DMS153 treated with DMSO at 0.1 percent for 48 hours (cell line): ENCODE results near the gene AKAP17A.

Experiments used
- DNase-seq: peaks from one replicate; lab custom pipeline; 2025; ENCODE audit not compliant: unreplicated experiment; lab: John Stamatoyannopoulos, UW

The AKAP17A gene

DNA sequence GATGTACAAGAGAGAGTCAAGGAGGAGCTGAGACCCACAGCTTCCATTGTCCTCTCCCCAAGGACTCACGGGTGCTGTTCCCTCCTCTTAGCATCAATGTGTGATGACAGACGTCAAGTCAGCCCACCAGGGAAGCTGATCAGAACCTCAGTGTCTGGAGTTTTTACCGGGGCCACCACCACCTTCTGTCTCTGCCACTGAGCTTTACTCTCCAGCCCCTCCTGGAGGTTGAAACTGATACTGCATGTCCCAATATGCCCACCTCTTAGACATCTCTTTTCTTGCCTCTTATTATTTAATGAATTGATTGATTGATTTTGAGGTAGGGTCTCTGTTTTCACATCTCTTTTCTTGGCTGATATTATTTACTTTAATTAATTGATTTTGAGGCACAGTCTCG, 10.3 kb upstream of the AKAP17A start:
- DNase-seq = no peak

DNA sequence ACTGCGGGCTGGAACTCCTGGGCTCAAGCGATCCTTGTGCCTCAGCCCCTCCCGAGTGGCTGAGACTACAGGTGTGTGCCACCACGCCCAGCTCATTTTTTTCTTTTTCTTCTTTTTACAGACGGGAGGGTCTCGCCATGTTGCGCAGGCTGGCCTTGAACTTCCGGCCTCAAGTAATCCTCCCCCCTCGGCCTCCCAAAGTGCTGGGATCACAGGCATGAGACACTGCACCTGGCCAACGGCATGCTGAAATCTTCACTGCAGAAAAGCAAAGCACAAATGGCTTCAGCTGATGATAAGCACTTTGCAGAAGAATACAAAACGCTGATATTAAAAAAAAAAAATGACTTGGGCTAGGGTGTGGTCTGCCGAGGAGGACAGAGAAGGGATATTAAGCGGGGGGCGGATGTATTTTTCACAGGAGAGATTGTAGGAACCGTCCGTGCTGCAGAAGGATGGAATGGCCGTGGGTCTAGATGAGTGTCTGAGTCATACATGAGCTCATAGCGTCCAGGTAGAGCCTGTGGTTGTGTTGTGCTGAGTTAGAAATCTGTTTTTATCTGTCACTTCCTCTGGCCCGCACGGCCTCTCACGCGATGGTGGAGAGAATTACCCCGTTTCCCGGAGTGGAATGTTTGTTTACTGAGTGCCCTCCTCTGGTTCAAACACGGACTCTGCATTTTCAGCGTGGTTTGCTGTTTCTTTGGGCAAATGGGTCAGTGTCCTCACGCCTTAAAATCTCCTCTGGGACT, 8.5 kb upstream of the AKAP17A start:
- no peak for DNase-seq

DNA sequence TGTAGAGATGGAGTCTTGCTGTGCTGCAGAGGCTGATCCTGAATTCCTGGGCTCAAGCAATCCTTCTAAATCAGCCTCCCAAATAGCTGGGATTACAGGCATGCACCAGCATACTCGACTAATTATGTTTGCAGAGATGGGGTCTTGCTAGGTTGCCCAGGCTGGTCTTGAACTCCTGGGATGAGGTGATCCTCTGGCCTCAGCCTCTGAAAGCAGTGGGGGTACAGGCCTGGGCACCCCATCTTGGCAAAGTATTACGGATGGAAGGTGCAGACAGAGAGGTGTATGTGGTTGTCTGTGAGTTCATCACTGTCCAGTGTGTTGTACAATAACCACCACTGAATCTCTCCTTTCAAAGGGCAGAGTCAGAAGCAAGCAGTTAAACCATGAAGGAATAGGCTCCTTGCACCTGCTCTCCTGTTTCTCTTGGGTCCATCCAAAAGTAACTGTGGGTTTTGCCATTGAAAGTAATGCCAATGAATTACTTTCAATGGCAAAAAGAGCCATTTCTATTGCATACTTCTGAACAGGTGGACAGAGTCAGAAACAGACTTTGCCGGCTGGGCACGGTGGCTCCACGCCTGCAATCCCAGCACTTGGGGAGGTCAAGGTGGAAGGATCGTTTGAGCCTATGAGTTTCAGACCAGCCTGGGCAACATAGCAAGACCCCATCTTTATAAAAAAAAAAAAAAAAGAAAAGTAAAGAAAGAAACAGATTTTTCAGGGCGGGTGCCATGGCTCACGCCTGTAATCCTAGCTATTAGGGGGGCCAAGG, 7.0 kb upstream of the AKAP17A start:
- no peak for DNase-seq

DNA sequence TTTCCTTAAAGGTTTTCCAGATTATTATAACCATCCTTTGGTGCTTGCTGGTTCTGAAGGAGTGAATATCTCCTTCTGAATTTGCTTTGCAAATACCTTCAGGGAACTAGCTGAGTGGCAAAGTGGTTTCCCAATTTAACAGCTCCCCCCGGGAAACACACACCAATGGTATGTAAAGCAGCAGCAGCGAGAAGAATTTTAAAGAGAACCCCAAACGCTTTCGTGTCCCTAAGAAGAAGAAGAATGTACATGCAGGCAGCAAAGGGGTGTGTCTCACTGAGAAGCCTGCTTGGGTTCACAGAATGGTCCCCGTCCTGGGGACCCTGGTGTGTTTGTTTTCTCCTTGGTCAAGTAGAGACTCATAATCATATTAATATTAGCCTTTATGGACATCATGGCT, 4.2 kb upstream of the AKAP17A start:
- no peak for DNase-seq

DNA sequence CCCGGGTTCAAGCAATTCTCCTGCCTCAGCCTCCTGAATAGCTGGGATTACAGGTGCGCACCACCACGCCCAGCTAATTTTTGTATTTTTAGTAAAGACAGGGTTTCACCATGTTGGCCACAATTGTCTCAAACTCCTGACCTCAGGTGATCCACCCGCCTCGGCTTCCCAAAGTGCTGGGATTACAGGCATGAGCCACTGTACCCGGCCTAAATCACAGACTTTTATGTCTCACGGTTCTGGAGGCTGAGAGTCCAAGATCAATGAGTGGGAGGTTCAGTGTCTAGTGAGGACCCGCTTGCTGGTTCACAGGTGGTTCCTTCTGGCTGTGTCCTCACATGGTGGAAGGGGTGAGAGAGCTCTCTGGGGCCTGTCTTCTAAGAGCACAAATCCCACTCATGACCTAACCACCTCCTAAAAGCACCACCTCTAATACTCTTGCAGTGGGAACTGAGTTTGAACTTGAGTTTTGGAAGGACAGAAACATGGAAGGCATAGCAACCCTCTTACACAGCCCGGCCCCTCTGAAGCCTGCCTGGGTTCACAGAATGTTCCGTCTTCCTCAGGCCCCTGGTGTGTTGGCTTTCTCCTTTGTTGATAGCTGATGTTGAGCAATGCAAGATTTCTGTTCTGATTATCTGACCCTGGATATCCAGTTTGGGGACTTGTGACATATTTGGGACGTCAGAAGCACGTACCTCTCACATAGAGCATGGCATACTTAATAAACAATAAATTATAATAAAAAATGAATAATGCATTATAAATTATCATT, 1.9 kb upstream of the AKAP17A start:
- no peak for DNase-seq

DNA sequence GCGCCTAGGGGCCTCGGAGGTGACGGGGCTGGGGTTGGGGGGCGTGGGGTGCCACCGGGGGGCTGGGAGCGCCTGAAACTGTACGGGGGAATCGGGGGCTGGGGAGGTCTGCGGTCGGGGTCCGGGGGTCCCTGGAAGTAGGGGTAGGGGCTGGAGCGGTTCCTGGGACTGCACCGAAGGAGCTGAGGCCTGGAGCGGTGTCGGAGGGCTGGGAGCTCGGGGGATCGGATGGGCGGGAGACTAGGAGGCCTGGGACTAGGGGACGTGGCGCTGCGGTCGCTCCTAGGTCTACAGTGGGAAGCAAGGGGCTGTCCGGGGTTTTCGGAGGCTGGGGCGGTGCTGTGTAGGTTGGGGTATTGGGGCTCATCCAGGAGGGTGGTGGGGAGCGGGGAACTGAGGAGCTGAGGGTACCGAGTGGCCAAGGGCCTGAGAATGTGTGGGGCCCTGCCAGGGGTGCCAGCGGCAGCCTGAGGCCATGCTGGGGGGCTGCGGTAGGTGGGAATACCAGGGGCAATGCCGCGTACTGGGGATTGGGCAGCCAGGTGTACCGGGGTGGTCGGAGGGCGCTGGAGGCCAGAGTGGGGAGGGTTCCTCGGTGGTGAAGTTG, 562 bp downstream of the AKAP17A start:
- DNase-seq = no peak

DNA sequence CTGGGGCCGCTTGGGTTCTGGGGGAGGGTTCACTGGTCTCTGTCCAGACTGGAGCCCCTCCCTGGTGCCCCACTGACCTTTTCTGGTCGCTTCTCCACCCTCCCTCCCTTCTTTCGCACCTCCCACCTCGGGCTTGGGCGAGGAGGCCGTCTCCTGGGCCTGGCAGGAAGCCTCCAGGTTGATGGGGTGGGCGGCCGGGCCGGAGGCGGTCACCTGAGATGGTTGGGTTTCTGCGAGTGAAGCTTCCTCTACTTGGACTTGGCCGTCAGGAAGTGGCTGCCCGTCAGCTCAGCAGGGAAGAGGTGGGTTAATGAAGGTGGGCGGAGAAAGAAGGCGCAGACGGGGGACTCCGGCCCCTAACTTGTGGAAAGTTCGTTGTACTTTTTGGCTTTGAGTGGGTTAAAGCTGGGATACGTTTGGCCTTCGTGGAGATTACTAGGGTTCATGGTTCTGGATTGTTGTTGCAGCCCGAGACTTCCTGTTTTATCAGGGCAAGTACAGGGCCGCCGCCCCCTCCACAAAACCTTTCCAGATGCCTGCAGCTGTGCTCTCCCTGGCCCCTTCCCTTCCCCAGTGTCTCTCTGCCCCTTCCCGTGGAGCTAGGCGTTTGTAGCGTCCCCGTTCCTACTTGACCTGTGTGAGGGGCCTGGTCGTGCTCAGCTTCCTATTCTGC, 1.2 kb downstream of the AKAP17A start:
- no peak for DNase-seq

DNA sequence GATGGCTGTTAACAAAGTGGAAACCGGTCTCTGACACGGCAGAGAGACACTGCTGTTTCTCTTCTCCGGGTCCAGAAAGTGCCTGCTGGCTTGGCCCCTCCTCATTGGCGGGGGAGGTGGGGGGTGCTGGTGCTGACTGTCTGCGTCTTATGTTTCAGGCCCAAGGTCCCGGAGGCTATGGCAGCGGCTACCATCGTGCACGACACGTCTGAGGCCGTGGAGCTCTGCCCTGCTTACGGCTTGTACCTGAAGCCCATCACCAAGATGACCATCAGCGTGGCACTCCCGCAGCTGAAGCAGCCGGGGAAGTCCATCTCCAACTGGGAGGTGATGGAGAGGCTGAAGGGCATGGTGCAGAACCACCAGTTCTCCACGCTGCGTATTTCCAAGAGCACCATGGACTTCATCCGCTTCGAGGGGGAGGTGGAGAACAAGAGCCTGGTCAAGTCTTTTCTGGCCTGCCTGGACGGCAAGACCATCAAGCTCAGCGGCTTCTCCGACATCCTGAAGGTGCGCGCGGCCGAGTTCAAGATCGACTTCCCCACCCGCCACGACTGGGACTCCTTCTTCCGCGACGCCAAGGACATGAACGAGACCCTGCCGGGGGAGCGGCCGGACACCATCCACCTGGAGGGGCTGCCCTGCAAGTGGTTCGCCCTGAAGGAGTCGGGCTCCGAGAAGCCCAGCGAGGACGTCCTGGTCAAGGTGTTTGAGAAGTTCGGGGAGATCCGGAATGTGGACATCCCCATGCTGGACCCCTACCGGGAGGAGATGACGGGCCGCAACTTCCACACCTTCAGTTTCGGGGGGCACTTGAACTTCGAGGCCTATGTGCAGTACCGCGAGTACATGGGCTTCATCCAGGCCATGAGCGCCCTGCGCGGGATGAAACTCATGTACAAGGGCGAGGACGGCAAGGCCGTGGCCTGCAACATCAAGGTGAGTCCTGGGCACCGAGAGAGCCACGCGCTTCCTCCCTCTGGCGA, 2.2 kb downstream of the AKAP17A start:
- no peak for DNase-seq

DNA sequence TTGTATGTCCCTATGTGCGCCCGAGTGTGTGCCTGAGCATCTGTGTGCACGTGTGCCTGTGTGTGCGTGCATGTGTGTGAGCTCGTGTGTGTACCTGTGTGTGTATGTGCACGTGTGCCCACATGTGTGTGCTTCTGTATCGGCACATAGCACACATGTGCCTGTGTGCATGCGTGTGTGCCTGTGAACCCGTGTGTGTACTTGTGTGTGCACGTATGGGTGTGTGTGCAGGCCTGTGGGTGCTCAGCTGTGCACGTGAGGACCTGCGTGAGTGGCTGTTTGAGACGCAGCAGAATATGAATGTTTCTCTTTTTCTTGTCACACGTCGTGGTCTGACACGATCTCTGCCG, 4.3 kb downstream of the AKAP17A start:
- no peak for DNase-seq

DNA sequence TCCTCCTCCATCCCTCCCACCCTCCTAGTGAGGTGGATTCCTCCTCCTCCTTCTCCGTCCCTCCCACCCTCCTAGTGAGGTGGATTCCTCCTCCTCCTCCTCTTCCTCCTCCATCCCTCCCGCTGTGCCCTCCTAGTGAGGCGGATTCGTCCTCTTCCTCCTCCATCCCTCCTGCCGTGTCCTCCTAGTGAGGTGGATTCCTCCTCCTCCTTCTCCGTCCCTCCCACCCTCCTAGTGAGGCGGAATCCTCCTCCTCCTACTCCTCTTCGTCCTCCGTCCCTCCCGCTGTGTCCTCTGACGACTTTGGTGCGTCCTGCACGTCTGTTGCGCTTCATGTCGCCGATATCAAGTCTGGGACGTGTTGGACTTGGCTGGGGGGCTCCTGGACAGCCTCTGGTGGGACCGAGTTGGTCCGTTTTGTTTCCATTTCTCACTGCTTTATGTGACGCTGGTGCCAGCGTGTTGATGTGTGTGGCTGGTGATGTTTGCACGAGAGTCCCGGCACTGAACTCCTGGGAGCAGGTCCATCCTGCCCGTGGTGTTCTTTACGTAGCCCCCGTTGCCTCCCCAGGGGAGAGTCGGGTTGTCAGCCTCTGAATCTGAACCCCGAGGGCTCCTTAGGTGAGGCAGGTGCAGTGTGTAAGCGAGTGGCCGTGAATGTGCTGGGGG, 5.4 kb downstream of the AKAP17A start:
- no peak for DNase-seq

DNA sequence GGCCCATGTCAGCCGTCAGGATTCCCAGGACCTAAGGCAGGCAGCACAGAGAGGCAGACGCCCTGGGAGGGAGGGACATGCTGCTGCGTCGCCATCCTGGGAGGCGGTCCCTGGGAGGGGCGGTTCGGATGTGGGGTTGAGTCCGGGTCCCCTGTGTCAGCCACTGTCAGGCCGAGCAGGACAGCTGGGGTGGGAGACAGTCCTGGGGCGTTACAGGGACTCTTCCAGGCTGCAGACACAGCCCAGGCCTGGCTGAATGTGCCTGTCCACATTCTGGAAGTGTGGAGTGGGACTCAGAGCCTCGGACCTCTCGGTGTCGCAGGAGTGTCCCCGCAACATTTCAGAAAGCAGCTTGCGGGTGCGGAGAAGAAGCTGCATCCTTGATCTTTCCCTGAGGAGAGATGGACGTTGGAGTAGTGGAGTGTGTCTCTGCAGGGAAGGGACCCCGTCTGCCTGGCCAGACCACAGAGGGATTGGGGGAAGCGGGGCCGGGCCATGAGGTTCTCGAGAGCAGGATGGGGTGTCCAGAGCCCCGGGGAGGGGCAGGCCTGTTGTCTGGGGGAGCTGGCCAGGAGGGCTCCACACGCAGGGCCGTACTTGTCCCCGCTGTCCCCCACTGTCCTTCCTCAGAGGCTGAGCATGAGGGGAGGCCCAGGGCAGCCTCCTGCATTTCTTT, 6.1 kb downstream of the AKAP17A start:
- DNase-seq = no peak

DNA sequence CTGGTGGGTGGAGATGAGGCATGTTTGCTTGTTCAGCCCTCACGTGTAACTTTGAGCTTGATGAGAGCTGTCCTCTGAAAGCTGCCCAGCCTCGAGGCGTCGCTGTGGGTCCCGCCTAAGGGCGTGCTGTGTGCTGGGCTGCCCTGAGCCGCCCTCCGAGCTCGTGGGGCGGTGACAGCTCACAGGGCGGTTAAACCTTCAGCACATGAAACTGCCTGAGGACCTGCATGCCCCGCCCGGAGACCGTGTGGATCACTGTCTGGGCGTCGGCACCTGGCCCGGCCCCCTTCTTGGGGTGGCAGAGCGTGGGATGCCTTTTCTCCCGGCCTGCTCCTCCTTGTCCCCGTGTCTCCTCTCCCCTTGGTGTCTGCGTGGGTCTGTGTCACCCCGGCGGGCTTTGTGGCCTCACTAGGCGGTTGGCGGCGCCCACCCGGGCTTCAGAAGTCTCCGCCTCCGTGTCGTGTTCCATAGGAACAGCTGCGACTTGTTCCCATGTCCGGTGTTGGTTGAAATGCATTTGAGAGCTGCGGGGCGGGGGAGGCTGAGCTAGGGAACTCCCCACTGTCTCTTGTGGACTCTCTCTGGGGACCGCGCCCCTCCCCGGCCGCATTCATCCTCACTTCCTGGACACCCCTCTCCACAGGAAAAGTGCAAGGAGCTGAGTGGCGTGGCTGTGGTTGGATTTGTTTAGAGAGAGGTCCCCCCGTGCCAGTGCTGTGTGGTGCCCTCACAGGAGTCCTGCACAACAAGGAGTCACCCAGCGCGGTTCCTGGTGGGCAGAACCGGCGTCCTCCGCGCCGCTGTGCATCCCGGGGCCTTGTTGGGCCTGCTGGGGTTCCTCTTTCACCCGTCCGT, 6.8 kb downstream of the AKAP17A start:
- no peak for DNase-seq

DNA sequence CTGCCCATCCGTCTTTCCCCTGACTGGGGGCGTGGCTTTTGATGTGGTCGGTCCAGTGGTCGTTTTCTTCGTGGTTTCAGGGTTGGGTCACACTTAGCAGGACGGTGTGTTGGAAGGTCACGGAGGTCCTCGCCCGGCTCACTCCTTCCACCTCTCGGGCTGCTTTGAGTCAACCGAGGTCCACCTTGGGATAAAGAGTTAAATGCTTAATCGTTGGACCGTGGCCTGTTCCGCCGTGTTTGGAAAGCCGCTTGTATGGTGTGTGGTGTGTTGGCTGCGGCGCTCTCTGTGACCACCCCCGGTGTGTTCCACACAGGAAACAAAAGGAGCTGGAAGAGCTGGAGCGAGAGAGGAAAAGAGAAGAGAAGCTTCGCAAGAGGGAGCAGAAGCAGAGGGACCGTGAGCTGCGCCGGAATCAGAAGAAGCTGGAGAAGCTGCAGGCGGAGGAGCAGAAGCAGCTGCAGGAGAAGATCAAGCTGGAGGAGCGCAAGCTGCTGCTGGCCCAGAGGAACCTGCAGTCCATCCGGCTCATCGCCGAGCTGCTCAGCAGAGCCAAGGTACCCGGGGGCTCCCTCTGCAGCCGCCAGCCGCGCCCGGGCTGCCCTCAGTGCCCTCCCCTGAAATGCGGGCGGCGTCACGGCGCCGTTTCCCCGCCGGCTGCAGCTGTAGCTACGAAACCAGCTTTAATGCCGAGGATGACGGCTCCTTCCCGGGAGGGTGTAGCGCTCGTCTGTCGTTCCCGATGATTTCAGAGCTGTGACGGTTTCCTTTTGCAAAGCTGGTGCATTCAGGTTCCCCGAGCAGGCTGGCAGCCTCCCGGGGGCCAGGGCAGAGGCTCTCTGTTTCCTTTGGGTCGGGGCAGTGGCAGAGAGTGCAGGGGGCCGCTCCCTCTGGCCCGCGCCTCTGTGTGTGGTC, 7.7 kb downstream of the AKAP17A start:
- DNase-seq = no peak

DNA sequence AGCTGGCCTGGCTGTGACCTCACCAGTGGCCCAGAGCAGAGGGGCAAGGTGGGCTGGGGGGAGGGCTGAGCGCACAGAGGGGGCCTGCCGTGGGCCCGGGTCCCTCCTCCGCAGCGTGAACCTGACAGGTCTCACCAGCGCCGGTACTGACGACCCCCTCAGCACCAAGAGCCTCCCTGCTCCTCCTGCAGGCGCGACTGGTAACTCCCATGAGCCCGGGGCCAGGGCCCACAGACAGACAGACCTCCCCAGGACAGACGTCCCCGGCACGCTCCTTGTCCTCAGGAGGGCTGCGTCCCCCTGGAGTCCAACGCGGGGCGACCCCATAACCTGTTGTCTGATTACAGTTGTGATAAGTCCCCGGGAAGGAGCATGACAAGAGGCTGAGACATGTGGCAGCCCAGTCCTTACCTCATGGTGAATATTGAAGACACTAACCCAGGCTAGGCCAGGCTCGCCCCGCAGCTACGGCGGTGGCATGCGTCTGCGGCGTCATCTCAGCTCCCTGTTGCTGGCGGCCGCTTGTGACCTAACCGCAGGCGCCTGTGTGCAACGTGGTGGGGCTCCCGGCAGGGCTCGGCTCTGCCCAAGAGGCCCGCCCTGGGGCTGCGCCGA, 8.5 kb downstream of the AKAP17A start:
- no peak for DNase-seq

DNA sequence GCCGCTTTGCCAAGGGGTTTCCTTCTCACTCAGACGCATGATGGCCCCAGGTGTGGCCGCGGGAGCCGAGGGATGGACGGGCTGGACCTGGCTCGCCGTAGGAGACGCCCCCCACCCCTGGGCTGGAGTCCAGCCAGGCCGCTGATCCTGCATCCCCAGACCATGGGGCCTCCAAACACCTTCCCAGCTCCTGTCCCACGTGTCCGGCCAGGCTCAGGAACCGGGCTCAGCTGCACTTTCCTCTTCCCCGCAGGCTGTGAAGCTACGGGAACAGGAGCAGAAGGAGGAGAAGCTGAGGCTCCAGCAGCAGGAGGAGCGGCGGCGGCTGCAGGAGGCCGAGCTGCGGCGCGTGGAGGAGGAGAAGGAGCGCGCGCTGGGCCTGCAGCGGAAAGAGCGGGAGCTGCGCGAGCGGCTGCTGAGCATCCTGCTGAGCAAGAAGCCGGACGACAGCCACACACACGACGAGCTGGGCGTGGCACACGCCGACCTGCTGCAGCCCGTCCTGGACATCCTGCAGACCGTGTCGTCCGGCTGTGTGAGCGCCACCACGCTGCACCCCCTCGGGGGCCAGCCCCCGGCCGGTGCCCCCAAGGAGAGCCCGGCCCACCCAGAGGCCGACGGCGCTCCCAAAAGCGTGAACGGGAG, 9.1 kb downstream of the AKAP17A start:
- DNase-seq = no peak
